Activated CD4-positive, alpha-beta T cell treated with anti-CD3 and anti-CD28 coated beads, Interleukin-2, amount 50 U/mL, for 4 hours (primary cell): ENCODE measurements around the gene CDK17.

Experiments
- DNase-seq, 2 experiments: peaks; one replicate each; pipeline ENCODE4 v3.0.0-alpha.2; 2020

The CDK17 gene

DNA sequence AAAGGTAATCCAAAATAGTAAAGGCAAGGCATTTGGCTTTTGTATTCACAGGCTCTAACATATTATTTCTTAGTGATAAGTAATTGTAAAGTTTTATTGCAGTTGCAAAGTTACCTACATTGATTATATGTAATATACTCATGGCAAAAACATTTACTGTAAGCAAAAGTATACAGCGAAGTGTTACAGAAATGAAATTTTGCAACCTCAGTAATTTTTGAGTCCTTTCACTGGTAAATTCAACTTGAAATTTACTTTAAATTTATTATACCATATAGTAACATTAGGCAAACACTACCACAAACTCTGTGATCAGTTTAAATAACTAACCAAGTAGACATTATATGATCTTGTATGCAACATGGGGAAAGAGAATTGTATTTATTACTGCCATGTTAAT is 89.0 kb downstream of the CDK17 start:
- no peak for DNase-seq

- DNase-seq = no peak
These were observed 90.2 kb downstream of the CDK17 start for GRCh38 chr12:96310067-96310466.

DNA sequence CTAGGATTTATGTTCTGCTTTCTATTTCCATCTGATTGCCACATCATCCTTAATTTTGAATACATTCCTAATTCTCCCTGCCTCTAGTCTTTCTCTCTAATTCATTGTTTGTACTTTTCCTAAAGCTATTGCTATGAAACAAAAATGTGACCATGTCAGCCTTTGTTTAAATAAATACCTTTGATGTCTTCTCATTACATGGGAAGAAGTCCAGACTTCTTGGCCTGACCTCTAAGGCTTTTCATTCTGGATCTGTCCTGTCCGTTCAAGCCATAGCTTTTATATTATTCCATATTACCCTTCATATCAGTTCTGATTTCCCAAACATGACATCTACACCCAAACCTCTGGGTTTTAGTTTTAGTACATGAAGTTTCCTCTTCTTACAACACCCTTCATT is 91.4 kb downstream of the CDK17 start:
- DNase-seq = no peak

DNA sequence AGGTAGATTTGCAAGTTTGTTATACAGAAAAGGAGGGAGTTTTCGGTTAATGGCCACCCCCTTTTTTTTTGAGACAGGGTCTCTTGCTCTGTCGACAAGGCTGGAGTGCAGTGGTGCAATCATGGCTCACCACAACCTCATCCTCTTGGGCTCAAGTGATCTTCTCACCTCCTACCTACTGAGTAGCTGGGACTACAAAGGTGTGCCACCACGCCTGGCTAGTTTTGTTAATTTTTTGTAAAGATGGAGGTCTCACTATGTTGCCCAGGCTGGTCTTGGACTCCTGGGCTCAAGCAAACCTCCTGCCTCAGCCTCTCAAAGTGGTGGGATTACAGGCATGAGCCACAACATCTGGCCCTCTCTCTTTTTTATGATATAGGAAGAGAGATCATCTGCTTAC is 94.6 kb downstream of the CDK17 start:
- no peak for DNase-seq

- DNase-seq = no peak
These were observed 96.6 kb downstream of the CDK17 start for GRCh38 chr12:96303653-96304052.

DNA sequence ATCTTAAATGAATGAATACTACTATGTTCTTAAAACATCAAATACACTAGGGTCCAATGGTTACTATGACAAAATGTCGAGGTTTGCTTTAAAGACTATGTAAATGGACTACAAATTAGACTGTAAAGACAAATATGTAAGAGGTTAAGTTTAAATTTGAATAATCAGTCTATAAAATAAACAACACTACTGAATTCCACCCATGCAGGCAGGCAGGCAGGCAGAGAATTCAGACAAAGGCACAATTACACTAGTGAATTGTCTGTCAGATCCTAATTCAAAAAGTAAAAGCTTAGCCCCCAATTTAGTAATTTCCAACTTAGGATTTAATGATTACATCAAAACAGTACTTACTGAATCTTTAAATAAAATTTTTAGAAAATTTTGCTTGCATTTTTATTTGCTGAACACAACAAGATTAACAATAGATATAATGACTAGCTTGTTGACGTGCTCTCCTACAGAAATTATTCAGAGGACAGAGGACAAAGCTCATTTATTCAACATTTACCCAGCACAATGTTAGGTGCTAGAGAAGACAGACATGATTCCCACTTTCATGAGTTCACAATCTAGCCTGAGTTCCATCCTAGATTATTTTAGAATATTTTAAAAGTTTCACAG is 97.4 kb downstream of the CDK17 start:
- DNase-seq = no peak

GRCh38 chr12:96301732-96302131 is 98.5 kb downstream of the CDK17 start:
- no peak for DNase-seq

GRCh38 chr12:96300064-96300463 is 100.2 kb downstream of the CDK17 start:
- DNase-seq = no peak

DNA sequence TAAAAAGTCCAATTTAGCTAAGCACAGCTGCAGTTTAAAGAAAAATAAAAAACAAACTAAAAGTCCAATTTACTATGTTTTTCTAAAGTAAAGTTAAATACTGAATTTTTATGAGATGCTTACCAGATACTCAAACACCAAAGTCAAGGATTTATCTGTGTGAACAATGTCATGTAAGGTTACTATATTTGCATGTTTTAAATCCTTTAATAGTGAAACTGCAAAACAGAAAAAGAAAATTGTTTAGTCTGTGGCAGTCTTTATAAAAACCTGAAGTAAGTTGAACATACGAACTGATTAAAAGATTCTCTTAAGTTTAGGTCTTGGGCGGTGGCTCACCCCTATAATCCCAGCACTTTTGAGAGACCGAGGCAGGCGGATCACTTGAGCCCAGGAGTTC is 102.7 kb downstream of the CDK17 start:
- DNase-seq = no peak

DNA sequence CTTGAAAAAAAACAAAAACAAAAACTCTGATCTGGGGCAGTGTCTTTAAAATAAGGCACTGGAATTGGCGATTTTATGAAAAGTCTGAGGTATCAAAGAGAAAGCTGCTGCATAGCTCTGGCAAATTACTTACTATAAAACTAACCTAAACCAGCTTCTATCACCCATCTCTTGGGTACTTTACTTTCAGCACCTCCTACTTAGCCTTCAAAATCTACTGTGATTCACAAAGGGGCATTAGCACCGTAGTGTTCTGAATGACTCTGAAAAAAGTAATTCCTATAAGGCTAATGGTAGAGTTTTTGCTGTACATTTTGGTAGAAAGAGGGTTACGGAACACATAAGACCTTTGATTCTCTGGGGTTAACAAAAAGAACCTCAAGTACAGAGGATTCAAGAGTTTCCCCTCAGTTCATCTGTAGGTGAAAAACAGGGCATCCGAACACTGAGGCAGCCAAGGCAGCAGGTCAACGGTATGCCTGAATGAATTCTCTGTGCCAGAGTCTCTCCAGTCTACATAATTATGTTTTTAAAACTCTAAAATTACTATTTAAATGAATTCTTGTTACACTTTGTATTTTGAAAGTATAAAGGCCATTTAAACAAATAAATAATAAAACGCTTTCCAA is 104.6 kb downstream of the CDK17 start:
- no peak for DNase-seq

DNA sequence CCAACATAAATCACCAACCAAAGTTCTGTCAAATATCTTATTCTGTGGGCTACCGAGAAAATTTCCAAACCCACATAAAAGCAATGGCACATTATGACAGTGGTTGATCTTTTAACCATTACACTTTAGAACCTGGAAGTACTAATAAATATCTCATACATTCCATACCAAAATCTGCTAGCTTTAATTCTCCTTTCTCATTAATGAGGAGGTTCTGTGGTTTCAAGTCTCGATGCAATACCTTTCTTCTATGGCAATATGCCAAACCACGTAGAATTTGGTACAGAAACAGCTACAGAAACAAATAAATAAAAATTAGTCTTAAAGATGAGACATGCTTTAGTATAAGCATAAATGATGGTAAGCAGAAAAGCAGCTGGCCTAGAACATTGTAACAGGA is 105.4 kb downstream of the CDK17 start:
- no peak for DNase-seq

DNA sequence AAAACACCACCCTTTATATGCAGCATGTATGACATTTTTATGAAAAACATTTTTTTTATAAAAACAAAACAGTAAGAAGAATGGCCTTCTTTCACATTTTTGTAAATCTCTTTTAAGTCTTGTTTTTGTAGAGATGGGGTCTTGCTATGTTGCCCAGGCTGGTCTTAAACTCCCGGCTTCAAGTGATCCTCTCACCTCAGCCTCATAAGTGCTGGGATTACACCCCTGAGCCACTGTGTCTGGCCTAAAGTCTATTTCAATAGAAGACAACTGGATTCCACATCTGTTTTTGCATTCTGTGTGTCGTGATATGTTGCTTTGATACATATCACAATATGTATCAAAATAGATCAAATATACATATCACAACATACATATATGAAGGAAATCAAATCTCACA is 107.1 kb downstream of the CDK17 start:
- DNase-seq = no peak

GRCh38 chr12:96289067-96289466 is 111.2 kb downstream of the CDK17 start:
- no peak for DNase-seq

DNA sequence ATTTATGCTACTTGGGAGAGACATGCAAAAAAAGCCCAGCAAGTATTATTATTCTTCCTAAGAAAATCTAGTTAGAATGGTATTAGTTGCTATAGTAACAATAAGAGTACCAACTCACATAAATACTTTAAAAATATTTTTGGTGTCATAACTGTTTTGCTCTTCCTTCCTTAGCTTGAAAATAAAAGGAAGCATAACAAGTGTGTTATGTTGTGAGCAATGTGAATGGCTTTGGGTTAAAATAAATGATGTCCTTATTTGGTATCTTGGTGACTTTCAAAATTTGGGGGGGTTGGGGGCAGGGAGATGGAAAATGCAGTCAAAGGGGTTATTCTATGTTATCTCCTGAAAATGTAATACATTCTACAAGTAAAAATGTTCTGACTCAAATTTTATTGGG is 115.1 kb downstream of the CDK17 start:
- no peak for DNase-seq

GRCh38 chr12:96274331-96274730 is 125.9 kb downstream of the CDK17 start:
- DNase-seq = no peak

DNA sequence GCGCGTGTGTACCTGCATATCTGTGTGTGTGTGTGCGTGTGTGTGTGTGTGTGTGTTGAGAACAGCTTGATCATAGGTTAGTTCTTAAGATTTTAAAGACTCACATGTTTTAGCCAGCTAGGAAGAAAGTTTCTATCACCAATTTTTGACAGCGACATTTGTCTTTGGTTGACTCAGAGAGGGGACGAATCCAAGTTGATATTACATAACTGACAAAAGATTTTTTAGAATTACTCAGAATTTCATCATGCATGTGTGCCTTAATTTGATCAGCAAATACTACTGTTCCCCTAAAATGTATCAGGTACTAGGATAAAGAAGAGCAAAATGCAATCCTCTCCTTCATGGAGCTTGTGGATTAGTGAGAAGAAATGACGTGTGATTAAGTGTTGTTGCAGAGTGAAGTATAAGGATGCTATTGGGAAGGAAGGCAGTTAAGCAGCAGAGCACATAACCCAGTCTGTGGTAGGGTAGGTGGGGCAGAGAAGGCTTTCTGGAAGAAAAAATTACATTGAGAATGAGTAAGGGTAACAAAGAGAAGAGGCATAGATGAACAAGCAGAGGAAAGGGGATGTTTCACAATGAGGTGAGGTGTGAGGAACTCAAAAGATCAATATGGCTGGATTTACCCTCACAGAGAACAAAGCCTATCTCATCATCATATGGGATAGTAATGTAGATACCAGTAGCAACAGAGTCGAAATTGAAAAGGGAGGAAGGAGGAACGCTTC is 128.6 kb downstream of the CDK17 start:
- DNase-seq = no peak

DNA sequence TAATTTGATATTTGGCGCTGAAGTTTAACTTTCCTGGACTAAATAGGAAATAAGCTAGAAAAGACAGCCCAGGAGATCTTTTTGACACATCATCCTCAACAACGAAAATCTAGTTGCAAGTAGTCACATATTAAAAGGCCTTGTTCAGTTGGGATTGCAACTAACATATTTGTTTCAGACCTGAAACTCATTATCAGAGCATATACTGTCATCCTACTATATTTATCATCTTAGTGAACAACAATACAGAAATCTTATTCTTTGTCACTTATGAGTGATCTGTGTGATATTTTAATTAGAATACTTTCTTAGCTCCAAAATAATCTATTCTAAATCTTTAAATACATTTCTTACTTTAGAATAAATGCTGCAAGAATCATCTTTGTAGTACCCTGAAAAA is 134.0 kb downstream of the CDK17 start:
- no peak for DNase-seq

GRCh38 chr12:96265836-96266235 is 134.4 kb downstream of the CDK17 start:
- DNase-seq = no peak

DNA sequence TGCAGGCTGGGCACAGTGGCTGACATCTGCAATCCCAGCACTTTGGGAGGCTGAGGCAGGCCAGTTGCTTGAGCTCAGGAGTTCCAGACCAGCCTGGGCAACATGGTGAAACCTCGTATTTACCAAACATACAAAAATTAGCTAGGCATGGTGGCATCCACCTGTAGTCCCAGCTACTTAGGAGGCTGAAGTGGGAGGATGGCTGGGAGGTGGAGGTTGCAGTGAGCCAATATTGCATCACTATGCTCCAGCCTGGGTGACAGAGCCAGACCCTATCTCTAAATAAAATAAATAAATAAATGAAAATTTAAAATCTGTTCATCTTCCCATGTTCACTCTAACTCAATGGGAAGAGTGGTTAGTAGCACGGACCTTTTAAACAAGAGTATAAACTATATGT is 134.8 kb downstream of the CDK17 start:
- no peak for DNase-seq

GRCh38 chr12:96263449-96263902 is 136.8 kb downstream of the CDK17 start:
- no peak for DNase-seq

DNA sequence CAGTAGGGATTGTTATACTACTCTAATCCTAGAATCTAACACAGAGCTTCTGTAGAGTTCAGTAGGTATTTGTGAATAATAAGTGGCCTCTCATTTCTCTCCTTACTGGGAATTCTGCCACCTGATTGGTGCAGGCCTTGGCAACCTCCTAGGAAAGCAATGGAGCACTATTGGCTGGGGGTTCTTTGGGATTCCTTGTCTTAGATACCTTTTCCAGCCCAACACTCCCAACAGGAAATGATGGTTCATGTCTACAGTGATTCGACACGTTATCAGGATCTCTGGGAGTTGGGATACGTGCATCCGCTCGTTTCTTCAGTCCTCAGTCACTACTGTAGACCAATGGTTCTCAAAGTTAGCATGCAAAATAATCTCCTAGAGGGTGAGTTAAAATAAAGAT is 138.7 kb downstream of the CDK17 start:
- DNase-seq = no peak

- DNase-seq = no peak
These were observed 139.6 kb downstream of the CDK17 start for GRCh38 chr12:96260644-96261043.

DNA sequence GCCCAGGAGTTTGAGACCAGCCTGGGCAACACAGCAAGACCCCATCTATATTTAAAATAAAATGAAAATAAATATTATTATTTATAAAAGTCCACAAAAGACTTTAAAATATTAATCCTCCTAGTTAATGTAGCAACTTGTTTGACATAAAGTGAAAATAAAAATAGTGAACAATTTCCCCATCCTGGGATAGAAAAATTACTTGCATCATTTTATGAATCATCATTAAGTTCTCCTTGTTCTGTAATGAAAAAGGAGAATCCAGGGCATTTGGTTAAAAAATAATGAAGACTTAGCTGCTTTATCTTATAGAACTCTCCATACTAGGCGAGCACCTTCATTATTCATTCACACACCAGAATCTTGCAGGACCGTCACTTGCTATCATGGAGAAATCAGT is 140.0 kb downstream of the CDK17 start:
- DNase-seq = no peak
